D721Med (cell line): ENCODE measurements around the gene RPP25.

ENCODE experiments used
- DNase-seq: peaks from one replicate; pipeline ENCODE4 v3.0.0; 2011; ENCODE audit warnings: low spot score; ENCODE audit not compliant: insufficient read length
- FAIRE-seq: peaks from 2 replicates; lab custom pipeline; 2011; peaks lifted over from hg19 to GRCh38; lab: Jason Lieb, UNC
- TF ChIP-seq, protein P1 (sequence below): IDR thresholded peaks from 2 replicates; pipeline ENCODE4 v1.5.1; 2012; ENCODE audit warnings: mild to moderate bottlenecking, control low read depth; ENCODE audit not compliant: insufficient read depth; ENCODE audit errors: missing control alignments

The RPP25 gene

GRCh38 chr15:74959586-74959939 lies 3.0 kb upstream of the RPP25 start:
- no peak for FAIRE-seq
- TF ChIP-seq, protein P1, sequence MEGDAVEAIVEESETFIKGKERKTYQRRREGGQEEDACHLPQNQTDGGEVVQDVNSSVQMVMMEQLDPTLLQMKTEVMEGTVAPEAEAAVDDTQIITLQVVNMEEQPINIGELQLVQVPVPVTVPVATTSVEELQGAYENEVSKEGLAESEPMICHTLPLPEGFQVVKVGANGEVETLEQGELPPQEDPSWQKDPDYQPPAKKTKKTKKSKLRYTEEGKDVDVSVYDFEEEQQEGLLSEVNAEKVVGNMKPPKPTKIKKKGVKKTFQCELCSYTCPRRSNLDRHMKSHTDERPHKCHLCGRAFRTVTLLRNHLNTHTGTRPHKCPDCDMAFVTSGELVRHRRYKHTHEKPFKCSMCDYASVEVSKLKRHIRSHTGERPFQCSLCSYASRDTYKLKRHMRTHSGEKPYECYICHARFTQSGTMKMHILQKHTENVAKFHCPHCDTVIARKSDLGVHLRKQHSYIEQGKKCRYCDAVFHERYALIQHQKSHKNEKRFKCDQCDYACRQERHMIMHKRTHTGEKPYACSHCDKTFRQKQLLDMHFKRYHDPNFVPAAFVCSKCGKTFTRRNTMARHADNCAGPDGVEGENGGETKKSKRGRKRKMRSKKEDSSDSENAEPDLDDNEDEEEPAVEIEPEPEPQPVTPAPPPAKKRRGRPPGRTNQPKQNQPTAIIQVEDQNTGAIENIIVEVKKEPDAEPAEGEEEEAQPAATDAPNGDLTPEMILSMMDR = no peak
- no peak for DNase-seq

DNA sequence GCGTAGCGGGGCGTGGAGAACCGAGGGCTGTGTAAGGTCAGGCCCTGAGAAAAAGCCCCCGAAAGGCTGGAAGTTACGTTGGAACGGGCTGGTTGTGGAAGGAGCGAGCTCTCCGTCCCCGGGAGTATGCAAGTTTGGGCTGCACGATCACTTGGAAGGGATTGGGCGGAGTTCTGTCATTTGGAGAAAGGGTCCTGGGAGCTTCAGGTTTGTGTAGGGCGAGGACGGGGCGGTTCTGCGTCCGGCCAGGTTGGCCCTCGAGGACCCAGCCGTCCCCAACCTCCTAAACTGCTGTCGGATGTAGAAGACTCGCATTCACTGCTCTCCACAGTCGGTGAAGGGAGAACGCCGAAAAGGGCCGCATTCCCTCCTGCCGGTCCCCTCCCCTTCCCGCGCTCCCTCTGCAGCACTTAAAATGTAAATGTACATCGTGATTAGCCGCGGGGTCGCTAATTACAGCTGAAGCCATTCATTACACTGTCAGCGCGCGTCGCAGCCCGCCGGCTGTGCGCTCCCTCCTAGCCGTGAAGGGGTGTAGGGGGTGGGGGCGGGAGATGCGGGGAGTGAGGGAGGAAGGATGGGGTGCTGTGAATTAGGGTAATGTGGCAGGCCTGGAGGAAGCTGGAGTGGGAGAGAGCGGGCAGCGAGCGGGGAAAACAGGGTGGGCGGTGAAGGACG lies 2.5 kb upstream of the RPP25 start:
- TF ChIP-seq, protein P1 = no peak
- no peak for DNase-seq
- FAIRE-seq = no peak

GRCh38 chr15:74958320-74958907 lies 1.8 kb upstream of the RPP25 start:
- TF ChIP-seq, protein P1 = no peak
- FAIRE-seq (no peak), DNase-seq (no peak)

DNA sequence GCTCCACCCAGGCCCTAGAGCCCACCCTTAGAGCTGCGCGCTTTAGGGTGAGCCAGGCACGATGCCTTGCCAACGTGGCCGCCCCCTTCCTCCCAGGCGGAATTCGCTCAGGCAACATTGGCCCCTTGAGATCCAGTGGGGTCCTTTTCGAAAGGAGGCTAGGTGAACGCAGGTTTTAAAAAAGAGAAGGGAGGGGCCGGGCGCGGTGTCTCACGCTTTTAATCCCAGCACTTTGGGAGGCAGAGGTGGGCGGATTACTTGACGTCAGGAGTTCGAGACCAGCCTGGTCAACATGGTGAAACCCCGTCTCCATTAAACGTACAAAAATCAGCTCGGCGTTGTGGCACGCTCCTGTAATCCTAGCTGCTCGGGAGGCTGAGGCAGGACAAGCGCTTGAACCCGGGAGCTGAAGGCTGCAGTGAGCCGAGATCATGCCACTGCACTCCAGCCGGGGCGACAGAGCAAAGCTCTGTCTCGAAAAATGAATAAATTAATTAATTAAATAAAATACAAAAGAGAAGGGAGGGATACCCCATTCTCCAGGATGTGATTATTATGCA lies 984 bp upstream of the RPP25 start:
- FAIRE-seq = no peak
- TF ChIP-seq, protein P1 = no peak
- DNase-seq = no peak

DNA sequence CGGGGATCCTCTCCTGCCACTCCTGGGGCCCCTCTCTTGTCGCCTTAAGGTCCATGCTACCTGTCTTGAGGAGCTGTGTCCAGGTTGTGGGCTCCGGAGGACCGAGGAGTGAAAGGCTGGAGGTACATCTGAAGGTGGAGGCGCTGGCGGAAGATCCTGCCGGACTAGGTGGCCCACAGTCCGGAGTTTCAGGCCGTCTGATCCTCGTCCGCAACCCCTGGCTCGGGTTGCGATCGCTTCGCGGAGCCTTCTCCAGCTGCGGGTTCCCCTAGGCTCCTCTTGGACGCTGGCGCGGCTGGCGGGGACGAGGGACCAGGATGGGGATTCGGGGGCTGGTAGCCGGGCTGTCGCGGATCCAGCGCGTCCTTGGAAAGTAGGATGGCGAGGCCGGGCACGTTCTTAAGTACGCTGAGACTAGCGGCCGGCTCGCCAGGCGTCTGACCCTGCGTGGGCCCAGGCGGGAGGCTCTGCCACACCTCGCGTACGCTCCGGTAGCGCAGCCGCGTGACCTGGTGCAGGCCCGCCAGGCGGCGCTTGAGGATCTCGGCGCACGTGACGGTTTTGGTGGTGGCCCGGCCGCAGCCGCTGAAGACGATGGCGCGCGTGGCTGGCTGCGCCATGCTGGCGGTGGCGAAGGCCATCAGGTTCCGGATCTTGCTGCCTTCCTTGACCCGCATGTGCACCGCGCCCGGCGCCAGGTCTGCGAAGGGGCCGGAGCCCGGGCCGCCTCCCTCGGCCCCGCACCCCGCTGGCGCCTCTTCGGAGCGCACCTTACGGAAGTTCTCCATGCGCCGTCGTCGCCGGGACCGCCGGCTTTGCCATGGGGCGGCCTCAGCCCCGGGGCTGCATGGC lies 550 bp downstream of the RPP25 start:
- TF ChIP-seq, protein P1 = no peak
- FAIRE-seq (no peak), DNase-seq (no peak)

- DNase-seq = no peak
- no peak for FAIRE-seq
- TF ChIP-seq, protein P1 = no peak
Measured at GRCh38 chr15:74955017-74955416, 1.6 kb downstream of the RPP25 start.
